B cell (primary cell): Measurements from ENCODE around the gene SLU7. TPM values are rescaled to one million over a fixed set of nuclear protein-coding genes. Genes with fewer than 3 reads are reported as not detected.

Experiments used
- ATAC-seq: fragments of 200-7000 bp; cut with Tn5 transposase; one replicate; pipeline ENCODE4 v1.10.0; 2021; ENCODE audit warnings: low read depth, mild to moderate bottlenecking, moderate number of reproducible peaks, moderate library complexity
- CTCF ChIA-PET: fragments of 350-600 bp; sonication (Branson Sonifier 250); formaldehyde crosslinking; loops from one replicate; lab custom pipeline; 2021; ENCODE audit warnings: antibody characterized with exemption, inconsistent platforms; lab: Charles Lee
- POLR2A ChIA-PET: fragments of 350-600 bp; sonication (Branson Sonifier 250); formaldehyde crosslinking; loops from one replicate; lab custom pipeline; 2021; ENCODE audit warnings: antibody characterized with exemption; lab: Charles Lee
- DNase-seq: peaks from one replicate; pipeline ENCODE4 v3.0.0; 2013
- H2AFZ ChIP-seq: 2 replicates; pipeline ENCODE4 v1.6.1; 2012; ENCODE audit warnings: mild to moderate bottlenecking, low read depth, low read length; ENCODE audit not compliant: insufficient read depth, poor library complexity, severe bottlenecking
- H3K27ac ChIP-seq, 2 donors: 1 replicate in 1 of 2; 2 replicates in 1 of 2; pipeline ENCODE4 v1.5.1; 2012 to 2013; ENCODE audit warnings: low read length in 2 of 2, mild to moderate bottlenecking in 2 of 2, moderate library complexity in 1 of 2
- H3K27me3 ChIP-seq, 4 experiments: fragments of 200-600 bp in 1 of 4; sonication (generic) in 1 of 4; replicated peaks in 1 of 4; 1 replicate in 2 of 4; 2 replicates in 2 of 4; pipeline versions ENCODE4 v1.6.1 to v1.7.0; 2013 to 2016; ENCODE audit warnings: low read length in 3 of 4, mild to moderate bottlenecking in 2 of 4, mixed read lengths in 1 of 4, moderate library complexity in 1 of 4; ENCODE audit not compliant: insufficient read depth in 4 of 4, control insufficient read depth in 3 of 4; ENCODE audit errors: control extremely low read depth in 1 of 4
- H3K36me3 ChIP-seq, 2 experiments: replicated peaks in 1 of 2; 1 replicate in 1 of 2; 2 replicates in 1 of 2; pipeline versions ENCODE4 v1.6.1 to v1.7.1; 2013; ENCODE audit warnings: low read length in 1 of 2; ENCODE audit not compliant: insufficient read depth in 2 of 2, control insufficient read depth in 1 of 2; ENCODE audit errors: control extremely low read depth in 1 of 2, extremely low read depth in 1 of 2
- H3K4me1 ChIP-seq, 2 donors: fragments of 200-600 bp in 1 of 2; sonication (generic) in 1 of 2; 1 replicate in 1 of 2; 2 replicates in 1 of 2; pipeline versions ENCODE4 v1.5.1 to v1.6.1; 2013 to 2017; ENCODE audit warnings: low read length in 2 of 2; ENCODE audit not compliant: control insufficient read depth in 2 of 2, insufficient read depth in 2 of 2
- H3K4me2 ChIP-seq: replicated peaks from 2 replicates; pipeline ENCODE3; 2012; ENCODE audit warnings: mild to moderate bottlenecking, low read depth, low read length; ENCODE audit not compliant: poor library complexity, severe bottlenecking
- H3K4me3 ChIP-seq, 5 experiments: fragments of 200-600 bp in 1 of 5; sonication (generic) in 1 of 5; 1 replicate in 3 of 5; 2 replicates in 2 of 5; pipeline versions ENCODE4 v1.5.1 to v1.7.0; 2011 to 2016; ENCODE audit warnings: low read length in 4 of 5, mild to moderate bottlenecking in 4 of 5, low read depth in 2 of 5, control low read depth in 1 of 5, moderate library complexity in 1 of 5; ENCODE audit not compliant: insufficient read depth in 1 of 5; ENCODE audit errors: control extremely low read depth in 1 of 5, extremely low read depth in 1 of 5
- H3K79me2 ChIP-seq: fragments of 200-600 bp; sonication (generic); one replicate; pipeline ENCODE4 v1.6.0; 2016; ENCODE audit warnings: low read length; ENCODE audit not compliant: control insufficient read depth, insufficient read depth
- H3K9ac ChIP-seq: fragments of 200-600 bp; sonication (generic); 2 replicates; pipeline ENCODE4 v1.6.1; 2017; ENCODE audit warnings: mild to moderate bottlenecking, low read length, moderate library complexity
- H3K9me3 ChIP-seq, 3 donors: one replicate each; pipeline versions ENCODE4 v1.6.1 to v1.7.1; 2013; ENCODE audit warnings: low read length in 2 of 3; ENCODE audit not compliant: control insufficient read depth in 2 of 3, insufficient read depth in 1 of 3; ENCODE audit errors: control extremely low read depth in 1 of 3
- H4K20me1 ChIP-seq: 2 replicates; pipeline ENCODE4 v1.6.0; 2012; ENCODE audit warnings: mild to moderate bottlenecking, low read length; ENCODE audit not compliant: insufficient read depth, control insufficient read depth, poor library complexity, severe bottlenecking
- H3K27ac Mint-ChIP-seq: one replicate; pipeline ENCODE4 v1.8.0; 2021; ENCODE audit warnings: mixed read lengths
- H3K27me3 Mint-ChIP-seq: one replicate; pipeline ENCODE4 v1.8.0; 2021; ENCODE audit warnings: mixed read lengths
- H3K4me1 Mint-ChIP-seq: one replicate; pipeline ENCODE4 v1.8.0; 2021; ENCODE audit warnings: mixed read lengths
- H3K4me3 Mint-ChIP-seq: one replicate; pipeline ENCODE4 v1.8.0; 2021; ENCODE audit warnings: mixed read lengths
- H3K9me3 Mint-ChIP-seq: one replicate; pipeline ENCODE4 v1.8.0; 2022; ENCODE audit warnings: mixed read lengths; ENCODE audit not compliant: insufficient read depth
- CTCF ChIP-seq: fragments of 200-600 bp; IDR thresholded peaks from one replicate; pipeline ENCODE4 v1.8.0; 2022; ENCODE audit warnings: antibody characterized with exemption, mild to moderate bottlenecking
- EZH2 ChIP-seq: IDR thresholded peaks from 2 replicates; pipeline ENCODE4 v1.6.1; 2012; ENCODE audit warnings: borderline replicate concordance, low read depth, mild to moderate bottlenecking, moderate library complexity, low read length; ENCODE audit not compliant: insufficient read depth, poor library complexity, severe bottlenecking
- WGBS: methylation state at CpG from one replicate; pipeline ENCODE4 v1.1.5; 2013; ENCODE audit warnings: missing lambda C conversion rate; ENCODE audit not compliant: insufficient coverage; 5-methylcytosine and 5-hydroxymethylcytosine counted together
- intact Hi-C: fragments of 100-400 bp; cut with micrococcal nuclease; formaldehyde crosslinking; loops from one replicate; pipeline ENCODE4 v1.10.0; 2022
- polyA plus RNA-seq: library from polyadenylated mRNA; depleted of rRNA; stranded (reverse); fragments of >200 nt; gene quantifications from 2 replicates; pipeline ENCODE4 v1.2.3, GENCODE V29; 2012
- total RNA-seq, 2 donors: library from RNA; stranded (reverse); fragments of 120-200 nt in 1 of 2; gene quantifications; 1 replicate in 1 of 2; 2 replicates in 1 of 2; pipeline versions ENCODE4 v1.2.3 to v1.2.4, GENCODE V29; 2013 to 2022

SLU7 gene
- total and polyA plus RNA-seq, 2 donors (not counting 1 experiment from before 2014, with no cell fraction given), result 30.8 to 68.3 TPM

DNA sequence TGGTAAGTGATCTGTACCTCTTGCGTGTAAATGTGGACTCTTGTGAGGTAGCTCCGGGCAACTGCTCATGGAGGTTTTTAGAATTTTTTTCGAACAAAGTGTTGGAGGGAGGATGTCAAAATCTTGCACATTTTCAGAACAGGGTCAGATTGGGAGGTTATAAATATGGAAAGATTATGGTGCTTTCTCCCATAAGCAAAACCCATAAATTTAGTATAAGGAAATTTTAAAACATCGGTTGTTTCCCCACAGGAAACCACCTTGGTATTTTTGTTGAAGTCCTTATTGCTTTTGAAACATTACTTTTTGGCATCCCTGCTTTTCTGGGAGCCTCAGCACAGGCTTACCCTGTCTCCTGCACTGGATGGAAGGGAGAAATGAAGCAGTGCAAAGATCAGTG, 36.7 kb upstream of the SLU7 start:
- no peak overlapping the region for H3K9ac ChIP-seq
- H3K4me1 Mint-ChIP-seq, result peaks cover 14% of the 10 kb centered on the region
- ATAC-seq, result no peak
- no peak overlapping the region for H3K27ac ChIP-seq
- no peak overlapping the region for H3K4me3 Mint-ChIP-seq
- H3K27me3 ChIP-seq, result peaks cover 0 to 9% (median 0%) of the 10 kb centered on the region in 4 experiments
- intact Hi-C loops, result no loop called here
- no peaks in the 10 kb centered on the region for H3K9me3 Mint-ChIP-seq
- no peak overlapping the region for H3K4me3 ChIP-seq
- H3K4me2 ChIP-seq, result no peak overlapping the region
- H3K9me3 ChIP-seq, result no peaks in the 10 kb centered on the region
- no peak for DNase-seq
- POLR2A ChIA-PET, result no interaction called here
- H4K20me1 ChIP-seq, result no peaks in the 10 kb centered on the region
- CTCF ChIA-PET, result interaction anchor here (0.7 kb wide), 1 partner anchor 17 kb away, joined by 3 read pairs; no protein-coding TSS in a partner anchor
- peaks cover 2 to 5% of the 10 kb centered on the region in 2 donors for H3K4me1 ChIP-seq
- 57% methylated on average over 1 of the region's 4 CpGs for WGBS
- TF ChIP-seq CTCF, result no peak
- TF ChIP-seq EZH2, result no peak
- peaks cover 5% of the 10 kb centered on the region for H3K27me3 Mint-ChIP-seq
- no peaks in the 10 kb centered on the region for H3K79me2 ChIP-seq
- H3K36me3 ChIP-seq, result no peaks in the 10 kb centered on the region
- no peak overlapping the region for H2AFZ ChIP-seq
- H3K27ac Mint-ChIP-seq, result no peak overlapping the region

GRCh38 chr5:160453751-160454150, 34.9 kb upstream of the SLU7 start:
- peaks cover 12% of the 10 kb centered on the region for H3K4me1 Mint-ChIP-seq
- no peak for DNase-seq
- no peak overlapping the region for H3K27ac Mint-ChIP-seq
- Histone ChIP-seq H3K9me3 (no peaks in the 10 kb centered on the region), H3K27me3 (peaks cover 0 to 9% (median 0%) of the 10 kb centered on the region in 4 experiments), H4K20me1 (no peaks in the 10 kb centered on the region), H3K36me3 (no peaks in the 10 kb centered on the region), H3K79me2 (no peaks in the 10 kb centered on the region), H3K4me3 (no peak overlapping the region), H2AFZ (no peak overlapping the region), H3K4me2 (no peak overlapping the region), H3K27ac (no peak overlapping the region), H3K4me1 (peaks cover 2 to 5% of the 10 kb centered on the region in 2 donors), H3K9ac (no peak overlapping the region)
- intact Hi-C loops, result no loop called here
- no peaks in the 10 kb centered on the region for H3K9me3 Mint-ChIP-seq
- WGBS, result 67% methylated on average over 1 of the region's 1 CpG
- peaks cover 5% of the 10 kb centered on the region for H3K27me3 Mint-ChIP-seq
- ATAC-seq, result no peak
- ChIA-PET POLR2A (no interaction called here), CTCF (interaction anchor here (2.1 to 2.9 kb wide), 2 partner anchors 14 to 16 kb away, joined by 7 to 14 read pairs; no protein-coding TSS in a partner anchor)
- H3K4me3 Mint-ChIP-seq, result no peak overlapping the region
- TF ChIP-seq CTCF (no peak), EZH2 (no peak)
